CD4-positive, alpha-beta T cell (primary cell): Measurements from ENCODE around the gene PLCB3. TPM values are rescaled to one million over a fixed set of nuclear protein-coding genes. Genes with fewer than 3 reads are reported as not detected.

Source experiments
- ATAC-seq: fragments of 200-7000 bp; cut with Tn5 transposase; one replicate; pipeline ENCODE4 v1.10.0; 2022; ENCODE audit warnings: mild to moderate bottlenecking; ENCODE audit not compliant: poor library complexity
- CTCF ChIA-PET: fragments of 350-600 bp; sonication (Branson Sonifier 250); formaldehyde crosslinking; loops from one replicate; lab custom pipeline; 2021; ENCODE audit warnings: antibody characterized with exemption, inconsistent platforms; lab: Charles Lee
- POLR2A ChIA-PET: fragments of 350-600 bp; sonication (Branson Sonifier 250); formaldehyde crosslinking; loops from one replicate; lab custom pipeline; 2021; ENCODE audit warnings: antibody characterized with exemption, inconsistent platforms; lab: Charles Lee
- DNase-seq, 14 experiments: peaks; one replicate each; pipeline ENCODE4 v3.0.0-alpha.2; 2013 to 2020; ENCODE audit warnings: mixed read lengths in 2 of 14
- H3K27ac ChIP-seq, 2 donors: one replicate each; pipeline versions ENCODE4 v1.5.1 to v1.7.0; 2013; ENCODE audit warnings: low read length in 2 of 2, low read depth in 1 of 2, mild to moderate bottlenecking in 1 of 2
- H3K27me3 ChIP-seq, 2 experiments: 1 replicate in 1 of 2; 2 replicates in 1 of 2; pipeline versions ENCODE4 v1.6.1 to v1.7.0; 2013; ENCODE audit warnings: low read length in 2 of 2, control low read depth in 1 of 2, mild to moderate bottlenecking in 1 of 2, moderate library complexity in 1 of 2; ENCODE audit not compliant: insufficient read depth in 2 of 2, control insufficient read depth in 1 of 2
- H3K36me3 ChIP-seq: one replicate; pipeline ENCODE4 v1.6.1; 2013; ENCODE audit warnings: low read length, control low read depth; ENCODE audit not compliant: insufficient read depth
- H3K4me1 ChIP-seq: one replicate; pipeline ENCODE4 v1.6.1; 2013; ENCODE audit warnings: low read length, control low read depth; ENCODE audit not compliant: insufficient read depth
- H3K4me3 ChIP-seq: one replicate; pipeline ENCODE4 v1.5.1; 2013; ENCODE audit warnings: mild to moderate bottlenecking, low read length, moderate library complexity
- H3K9me3 ChIP-seq, 2 experiments: 1 replicate in 1 of 2; 2 replicates in 1 of 2; pipeline versions ENCODE4 v1.6.1 to v1.7.0; 2013; ENCODE audit warnings: low read length in 2 of 2, mild to moderate bottlenecking in 2 of 2, control low read depth in 1 of 2, moderate library complexity in 1 of 2; ENCODE audit not compliant: control insufficient read depth in 1 of 2, insufficient read depth in 1 of 2
- H3K27ac Mint-ChIP-seq: one replicate; pipeline ENCODE4 v1.8.0; 2020; ENCODE audit warnings: mixed read lengths
- H3K27me3 Mint-ChIP-seq: one replicate; pipeline ENCODE4 v1.8.0; 2021; ENCODE audit warnings: mixed read lengths
- H3K36me3 Mint-ChIP-seq: one replicate; pipeline ENCODE4 v1.8.0; 2021; ENCODE audit warnings: low read depth, mixed read lengths
- H3K4me1 Mint-ChIP-seq: one replicate; pipeline ENCODE4 v1.8.0; 2021; ENCODE audit warnings: low read depth, mixed read lengths
- H3K4me3 Mint-ChIP-seq: one replicate; pipeline ENCODE4 v1.8.0; 2020; ENCODE audit warnings: mild to moderate bottlenecking, mixed read lengths
- H3K9me3 Mint-ChIP-seq: one replicate; pipeline ENCODE4 v1.8.0; 2020; ENCODE audit warnings: mixed read lengths
- CTCF ChIP-seq: fragments of 200-600 bp; IDR thresholded peaks from one replicate; pipeline ENCODE4 v1.8.0; 2022; ENCODE audit warnings: antibody characterized with exemption, mild to moderate bottlenecking
- intact Hi-C, 2 experiments: fragments of 100-400 bp; cut with DNase I in 1 of 2; cut with micrococcal nuclease in 1 of 2; formaldehyde crosslinking; loops; one replicate each; pipeline versions ENCODE4 v1.15.1 to v1.9.0; 2023 to 2025; cut with DNase I, micrococcal nuclease
- total RNA-seq, 174 experiments: library from RNA in 2 of 174; stranded (reverse) in 2 of 174; gene quantifications; one replicate each; pipeline ENCODE4 v1.2.3 and lab custom pipeline; 2021 to 2026

The PLCB3 gene
- total RNA-seq, 2 experiments from 2014 or later: 2.5 to 2.7 TPM

GRCh38 chr11:64294774-64295173 lies 43.4 kb downstream of the PLCB3 start:
- H3K27ac Mint-ChIP-seq: no peak overlapping the region
- no peak for ATAC-seq
- H3K9me3 Mint-ChIP-seq: no peaks in the 10 kb centered on the region
- no peak overlapping the region for H3K4me3 Mint-ChIP-seq
- Histone ChIP-seq H3K27ac (no peak overlapping the region), H3K9me3 (peaks cover 0 to 13% of the 10 kb centered on the region in 2 experiments), H3K36me3 (no peaks in the 10 kb centered on the region), H3K27me3 (peaks cover 77 to 88% of the 10 kb centered on the region in 2 experiments), H3K4me3 (no peak overlapping the region), H3K4me1 (peaks cover 34% of the 10 kb centered on the region)
- no peak for DNase-seq
- peaks cover 13% of the 10 kb centered on the region for H3K4me1 Mint-ChIP-seq
- ChIA-PET POLR2A (no interaction called here), CTCF (interaction anchor here (1.0 kb wide), 1 partner anchor 90 kb away, joined by 5 read pairs; no protein-coding TSS in a partner anchor)
- TF ChIP-seq CTCF: no peak
- H3K27me3 Mint-ChIP-seq: peaks cover 77% of the 10 kb centered on the region
- intact Hi-C loops: no loop called here
- H3K36me3 Mint-ChIP-seq: no peaks in the 10 kb centered on the region

GRCh38 chr11:64295760-64296159 lies 44.4 kb downstream of the PLCB3 start:
- Mint-ChIP-seq H3K9me3 (no peaks in the 10 kb centered on the region), H3K27ac (no peak overlapping the region), H3K4me3 (no peak overlapping the region), H3K4me1 (peaks cover 19% of the 10 kb centered on the region), H3K36me3 (no peaks in the 10 kb centered on the region), H3K27me3 (peaks cover 81% of the 10 kb centered on the region)
- Histone ChIP-seq H3K4me3 (no peak overlapping the region), H3K9me3 (peaks cover 0 to 22% of the 10 kb centered on the region in 2 experiments), H3K27me3 (peaks cover 79 to 92% of the 10 kb centered on the region in 2 experiments), H3K27ac (no peak overlapping the region), H3K4me1 (peaks cover 44% of the 10 kb centered on the region), H3K36me3 (no peaks in the 10 kb centered on the region)
- intact Hi-C loops: no loop called here
- ATAC-seq (no peak), DNase-seq (no peak)
- CTCF ChIA-PET: interaction anchor here (1.4 kb wide), 1 partner anchor 24 kb away, joined by 3 read pairs; no protein-coding TSS in a partner anchor
- TF ChIP-seq CTCF: no peak
- POLR2A ChIA-PET: no interaction called here

GRCh38 chr11:64296236-64296635 lies 44.9 kb downstream of the PLCB3 start:
- no peaks in the 10 kb centered on the region for H3K9me3 Mint-ChIP-seq
- H3K4me1 Mint-ChIP-seq: peaks cover 23% of the 10 kb centered on the region
- ChIA-PET CTCF (interaction anchor here (1.4 kb wide), 1 partner anchor 25 kb away, joined by 3 read pairs; no protein-coding TSS in a partner anchor), POLR2A (no interaction called here)
- no peak overlapping the region for H3K27ac Mint-ChIP-seq
- Histone ChIP-seq H3K4me3 (no peak overlapping the region), H3K36me3 (no peaks in the 10 kb centered on the region), H3K27ac (no peak overlapping the region), H3K4me1 (peaks cover 44% of the 10 kb centered on the region), H3K9me3 (peaks cover 0 to 21% of the 10 kb centered on the region in 2 experiments), H3K27me3 (peaks cover 78 to 92% of the 10 kb centered on the region in 2 experiments)
- peaks cover 84% of the 10 kb centered on the region for H3K27me3 Mint-ChIP-seq
- no peak for TF ChIP-seq CTCF
- H3K36me3 Mint-ChIP-seq: no peaks in the 10 kb centered on the region
- no peak overlapping the region for H3K4me3 Mint-ChIP-seq
- intact Hi-C loops: no loop called here
- DNase-seq (no peak), ATAC-seq (no peak)
